SHP77 (cell line): ENCODE measurements around the gene PPP1R16B.

Experiments
- DNase-seq, 2 experiments: peaks; one replicate each; lab custom pipeline; 2025; lab: John Stamatoyannopoulos, UW

The PPP1R16B gene

GRCh38 chr20:38827770-38828281 is 22.3 kb downstream of the PPP1R16B start:
- DNase-seq = no peak

- no peak for DNase-seq
Measured at GRCh38 chr20:38828514-38829295, 23.2 kb downstream of the PPP1R16B start.

GRCh38 chr20:38829296-38829875 is 23.9 kb downstream of the PPP1R16B start:
- no peak for DNase-seq

GRCh38 chr20:38830356-38830755 is 24.9 kb downstream of the PPP1R16B start:
- DNase-seq = no peak

GRCh38 chr20:38831049-38831691 is 25.7 kb downstream of the PPP1R16B start:
- no peak for DNase-seq

- no peak for DNase-seq
Measured at GRCh38 chr20:38831995-38832620, 26.6 kb downstream of the PPP1R16B start.

GRCh38 chr20:38833154-38833856 is 27.8 kb downstream of the PPP1R16B start:
- DNase-seq = no peak

GRCh38 chr20:38833857-38834164 is 28.3 kb downstream of the PPP1R16B start:
- no peak for DNase-seq

GRCh38 chr20:38834868-38835267 is 29.4 kb downstream of the PPP1R16B start:
- no peak for DNase-seq

GRCh38 chr20:38835792-38836191 is 30.3 kb downstream of the PPP1R16B start:
- DNase-seq = no peak

- DNase-seq = no peak
Measured at GRCh38 chr20:38836991-38837390, 31.5 kb downstream of the PPP1R16B start.

- no peak for DNase-seq
Measured at GRCh38 chr20:38838326-38838725, 32.8 kb downstream of the PPP1R16B start.

- no peak for DNase-seq
Measured at GRCh38 chr20:38839563-38839962, 34.1 kb downstream of the PPP1R16B start.

GRCh38 chr20:38840053-38840893 is 34.8 kb downstream of the PPP1R16B start:
- DNase-seq = no peak

GRCh38 chr20:38840894-38841470 is 35.5 kb downstream of the PPP1R16B start:
- no peak for DNase-seq

- no peak for DNase-seq
Measured at GRCh38 chr20:38841570-38841969, 36.1 kb downstream of the PPP1R16B start.

GRCh38 chr20:38842026-38842425 is 36.5 kb downstream of the PPP1R16B start:
- DNase-seq = no peak

- no peak for DNase-seq
Measured at GRCh38 chr20:38842558-38842981, 37.1 kb downstream of the PPP1R16B start.

- no peak for DNase-seq
Measured at GRCh38 chr20:38843346-38843745, 37.8 kb downstream of the PPP1R16B start.

GRCh38 chr20:38844963-38845362 is 39.5 kb downstream of the PPP1R16B start:
- no peak for DNase-seq

- DNase-seq = no peak
Measured at GRCh38 chr20:38847840-38848239, 42.3 kb downstream of the PPP1R16B start.
